A673 (cell line): ENCODE measurements around the gene KRT15. TPM values are rescaled to one million over a fixed set of nuclear protein-coding genes. Genes with fewer than 3 reads are reported as not detected.

Experiments
- BruUV-seq: library from RNA; stranded (reverse); fragments of 400-500 nt; replicated peaks from 2 replicates; lab custom pipeline; 2021; lab: Mats Ljungman, UMichigan
- CTCF ChIA-PET: fragments of 300-600 bp; sonication (Branson Sonifier 250); formaldehyde crosslinking; loops from one replicate; lab custom pipeline; 2022; ENCODE audit warnings: antibody characterized with exemption; lab: Charles Lee
- POLR2A ChIA-PET: fragments of 300-600 bp; sonication (Branson Sonifier 250); formaldehyde crosslinking; loops from one replicate; lab custom pipeline; 2022; ENCODE audit warnings: antibody characterized with exemption; ENCODE audit not compliant: low non-redundant PET; lab: Charles Lee
- DNase-seq: peaks from one replicate; pipeline ENCODE4 v3.0.0-alpha.2; 2015; ENCODE audit warnings: low spot score
- H3K27ac ChIP-seq: fragments of 200-600 bp; sonication (generic); 2 replicates; pipeline ENCODE4 v1.5.1; 2016; ENCODE audit warnings: mixed run types, low read depth, mild to moderate bottlenecking, mixed read lengths, antibody characterized with exemption, low read length; ENCODE audit not compliant: poor library complexity, severe bottlenecking
- H3K27me3 ChIP-seq: fragments of 200-600 bp; sonication (generic); replicated peaks from 2 replicates; pipeline ENCODE4 v1.6.1; 2017; ENCODE audit warnings: mixed run types, low read depth, mild to moderate bottlenecking, mixed read lengths, antibody characterized with exemption, low read length; ENCODE audit not compliant: insufficient read depth, poor library complexity
- H3K36me3 ChIP-seq: fragments of 200-600 bp; sonication (generic); 2 replicates; pipeline ENCODE4 v1.6.1; 2016; ENCODE audit warnings: mixed run types, mild to moderate bottlenecking, mixed read lengths, antibody characterized with exemption, low read length; ENCODE audit not compliant: insufficient read depth, poor library complexity, severe bottlenecking
- H3K4me1 ChIP-seq: fragments of 200-600 bp; sonication (generic); 2 replicates; pipeline ENCODE4 v1.6.1; 2017; ENCODE audit warnings: mixed run types, mild to moderate bottlenecking, mixed read lengths, antibody characterized with exemption, low read length; ENCODE audit not compliant: insufficient read depth, poor library complexity, severe bottlenecking
- H3K4me3 ChIP-seq: fragments of 200-600 bp; sonication (generic); 2 replicates; pipeline ENCODE4 v1.5.1; 2016; ENCODE audit warnings: low read depth, mixed run types, mild to moderate bottlenecking, mixed read lengths, low read length; ENCODE audit not compliant: poor library complexity, severe bottlenecking
- H3K9me3 ChIP-seq: fragments of 200-600 bp; sonication (generic); 2 replicates; pipeline ENCODE4 v1.6.1; 2016; ENCODE audit warnings: mixed run types, low read depth, mild to moderate bottlenecking, mixed read lengths, antibody characterized with exemption, low read length; ENCODE audit not compliant: poor library complexity, severe bottlenecking
- CTCF ChIP-seq: fragments of 300-800, 200-600 bp; sonication (generic); conservative IDR thresholded peaks from 2 replicates; pipeline ENCODE4 v1.5.1; 2017; ENCODE audit warnings: low read depth, mild to moderate bottlenecking, antibody characterized with exemption, low read length, moderate library complexity, mixed read lengths
- EZH2 ChIP-seq: fragments of 200-600 bp; sonication (generic); IDR thresholded peaks from 2 replicates; pipeline ENCODE4 v1.6.1; 2017; ENCODE audit warnings: borderline replicate concordance, low read depth, mild to moderate bottlenecking, mixed read lengths, antibody characterized with exemption, low read length; ENCODE audit not compliant: poor library complexity, severe bottlenecking
- intact Hi-C: fragments of 100-400 bp; cut with micrococcal nuclease; formaldehyde crosslinking; loops from one replicate; pipeline ENCODE4 v1.10.0; 2022; ENCODE audit not compliant: unreplicated experiment
- total RNA-seq: library from RNA; stranded (reverse); gene quantifications from 2 replicates; pipeline ENCODE4 v1.2.3, GENCODE V29; 2021

The KRT15 gene
- total RNA-seq, 1 experiment from 2014 or later = not detected

- DNase-seq = no peak
- POLR2A ChIA-PET = no interaction called here
- TF ChIP-seq EZH2 (no peak), CTCF (no peak)
- Histone ChIP-seq H3K36me3 (no peaks in the 10 kb centered on the region), H3K9me3 (no peaks in the 10 kb centered on the region), H3K4me3 (no peak overlapping the region), H3K27ac (no peak overlapping the region), H3K4me1 (no peaks in the 10 kb centered on the region), H3K27me3 (no peaks in the 10 kb centered on the region)
- intact Hi-C loops = no loop called here
- BruUV-seq = no TSS peak
- CTCF ChIA-PET = no interaction called here
These were observed 2.3 kb upstream of the KRT15 start for GRCh38 chr17:41520821-41521521.

GRCh38 chr17:41519501-41520224, 973 bp upstream of the KRT15 start:
- TF ChIP-seq CTCF (no peak), EZH2 (no peak)
- H3K9me3 ChIP-seq = no peaks in the 10 kb centered on the region
- H3K36me3 ChIP-seq = no peaks in the 10 kb centered on the region
- no peak for DNase-seq
- CTCF ChIA-PET = no interaction called here
- POLR2A ChIA-PET = no interaction called here
- no peaks in the 10 kb centered on the region for H3K27me3 ChIP-seq
- H3K4me3 ChIP-seq = no peak overlapping the region
- BruUV-seq = no TSS peak
- no peak overlapping the region for H3K27ac ChIP-seq
- H3K4me1 ChIP-seq = no peaks in the 10 kb centered on the region
- intact Hi-C loops = no loop called here

- BruUV-seq = no TSS peak
- Histone ChIP-seq H3K4me1 (no peaks in the 10 kb centered on the region), H3K4me3 (no peak overlapping the region), H3K27ac (no peak overlapping the region), H3K27me3 (no peaks in the 10 kb centered on the region), H3K36me3 (no peaks in the 10 kb centered on the region), H3K9me3 (no peaks in the 10 kb centered on the region)
- no peak for TF ChIP-seq EZH2
- TF ChIP-seq CTCF = no peak
- ChIA-PET CTCF (no interaction called here), POLR2A (no interaction called here)
- intact Hi-C loops = no loop called here
- DNase-seq = no peak
These were observed 659 bp downstream of the KRT15 start for GRCh38 chr17:41518031-41518430.
